GM12874 (cell line): Measurements from ENCODE around the gene HPCAL1.

Experiments
- TF ChIP-seq, protein P1 (sequence below): IDR thresholded peaks from 2 replicates; pipeline ENCODE4 v1.5.1; 2011; ENCODE audit warnings: low read depth, mild to moderate bottlenecking, control low read depth, low read length, moderate library complexity; ENCODE audit not compliant: insufficient read depth

The HPCAL1 gene

DNA sequence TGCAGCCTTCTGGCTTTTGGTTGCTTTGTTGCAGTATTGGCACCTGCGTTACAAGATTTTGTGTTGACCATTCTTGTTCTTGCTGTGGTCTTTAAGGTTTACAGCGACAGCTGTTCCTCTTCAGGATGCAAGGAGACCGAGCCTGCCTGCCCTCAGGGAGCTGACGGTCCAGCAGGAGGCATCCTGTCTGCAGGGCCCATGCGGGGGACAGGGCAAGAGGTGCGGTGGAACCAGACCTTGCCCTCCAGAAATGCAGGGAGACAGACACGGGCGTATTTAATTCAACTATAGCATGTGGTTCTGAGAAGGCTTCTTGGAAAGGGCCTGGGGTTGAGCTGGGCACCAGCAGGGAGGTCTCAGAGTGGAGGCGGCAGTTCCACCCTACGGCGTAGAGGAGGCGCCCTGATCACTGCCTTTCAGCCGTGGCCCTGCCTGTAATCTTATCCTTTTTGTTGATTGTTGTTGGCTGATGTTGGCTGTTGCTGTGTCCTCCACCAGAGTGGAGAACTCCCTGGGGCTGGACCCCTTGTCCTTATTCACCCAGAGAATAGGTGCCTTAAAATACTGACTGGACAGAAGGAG lies 71.7 kb downstream of the HPCAL1 start:
- TF ChIP-seq, protein P1, sequence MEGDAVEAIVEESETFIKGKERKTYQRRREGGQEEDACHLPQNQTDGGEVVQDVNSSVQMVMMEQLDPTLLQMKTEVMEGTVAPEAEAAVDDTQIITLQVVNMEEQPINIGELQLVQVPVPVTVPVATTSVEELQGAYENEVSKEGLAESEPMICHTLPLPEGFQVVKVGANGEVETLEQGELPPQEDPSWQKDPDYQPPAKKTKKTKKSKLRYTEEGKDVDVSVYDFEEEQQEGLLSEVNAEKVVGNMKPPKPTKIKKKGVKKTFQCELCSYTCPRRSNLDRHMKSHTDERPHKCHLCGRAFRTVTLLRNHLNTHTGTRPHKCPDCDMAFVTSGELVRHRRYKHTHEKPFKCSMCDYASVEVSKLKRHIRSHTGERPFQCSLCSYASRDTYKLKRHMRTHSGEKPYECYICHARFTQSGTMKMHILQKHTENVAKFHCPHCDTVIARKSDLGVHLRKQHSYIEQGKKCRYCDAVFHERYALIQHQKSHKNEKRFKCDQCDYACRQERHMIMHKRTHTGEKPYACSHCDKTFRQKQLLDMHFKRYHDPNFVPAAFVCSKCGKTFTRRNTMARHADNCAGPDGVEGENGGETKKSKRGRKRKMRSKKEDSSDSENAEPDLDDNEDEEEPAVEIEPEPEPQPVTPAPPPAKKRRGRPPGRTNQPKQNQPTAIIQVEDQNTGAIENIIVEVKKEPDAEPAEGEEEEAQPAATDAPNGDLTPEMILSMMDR = no peak

DNA sequence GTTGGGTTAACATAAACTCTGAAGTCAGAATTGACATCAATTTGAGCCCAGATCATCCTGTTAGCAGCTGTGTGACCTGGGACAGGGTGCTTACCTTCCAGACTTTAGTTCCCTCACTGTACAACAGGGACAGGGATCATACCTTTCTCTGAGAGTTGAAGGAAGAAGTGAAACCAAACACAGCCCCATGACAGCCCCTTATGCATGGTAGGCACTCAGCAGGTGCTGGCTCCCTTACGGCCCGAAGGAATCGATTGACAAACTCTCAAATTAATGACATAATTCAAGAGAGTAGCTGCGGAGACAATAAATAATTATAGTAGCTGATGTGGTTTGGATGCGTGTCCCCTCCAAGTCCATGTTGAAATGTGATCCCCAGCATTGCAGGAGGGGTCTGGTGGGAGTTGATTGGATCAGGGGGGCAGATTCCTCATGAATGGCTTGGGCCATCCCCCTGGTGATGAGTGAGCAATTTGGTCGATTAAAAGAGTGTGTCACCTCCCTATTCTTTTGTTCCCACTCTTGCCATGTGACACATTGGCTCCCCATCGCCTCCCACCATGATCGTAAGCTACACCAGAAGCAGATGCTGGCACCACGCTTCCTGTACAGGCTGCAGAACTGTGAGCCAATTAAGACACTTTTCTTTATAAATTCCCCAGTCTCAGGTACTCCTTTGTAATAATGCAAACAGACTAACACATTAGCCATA lies 73.0 kb downstream of the HPCAL1 start:
- TF ChIP-seq, protein P1 = no peak

DNA sequence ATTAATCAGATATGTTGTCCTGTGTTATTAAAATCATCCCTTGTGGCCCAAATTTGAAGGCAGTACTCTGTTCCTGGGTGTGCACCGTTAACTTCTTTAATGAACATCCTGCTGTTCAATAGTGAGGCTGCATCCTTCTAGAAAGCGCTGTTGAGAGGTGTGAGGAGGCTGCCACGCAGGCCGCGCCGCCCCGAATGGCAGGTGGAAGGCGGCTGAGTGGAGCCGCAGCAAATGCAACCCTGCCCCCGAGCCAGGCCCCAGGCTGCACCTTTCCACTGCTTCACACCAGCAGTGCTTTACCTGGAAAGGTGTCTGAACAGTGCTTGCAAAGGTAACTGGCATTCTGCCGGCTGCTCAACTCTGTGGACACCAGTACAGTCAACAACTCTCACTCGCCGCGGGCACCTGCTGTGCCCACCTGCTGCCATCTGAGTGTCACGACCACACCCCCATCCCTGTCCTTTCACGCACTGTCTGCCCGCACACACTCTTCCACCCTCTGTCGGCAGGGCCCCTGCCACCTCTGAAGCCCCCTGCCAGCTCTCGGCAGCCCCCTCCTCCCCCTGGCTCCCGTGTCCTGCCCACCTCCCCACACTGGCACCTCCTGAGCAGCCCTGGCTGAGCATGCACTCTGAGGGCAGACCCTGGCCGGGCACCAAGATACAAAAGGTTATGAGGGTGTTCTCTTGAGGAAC lies 74.5 kb downstream of the HPCAL1 start:
- TF ChIP-seq, protein P1 = no peak

DNA sequence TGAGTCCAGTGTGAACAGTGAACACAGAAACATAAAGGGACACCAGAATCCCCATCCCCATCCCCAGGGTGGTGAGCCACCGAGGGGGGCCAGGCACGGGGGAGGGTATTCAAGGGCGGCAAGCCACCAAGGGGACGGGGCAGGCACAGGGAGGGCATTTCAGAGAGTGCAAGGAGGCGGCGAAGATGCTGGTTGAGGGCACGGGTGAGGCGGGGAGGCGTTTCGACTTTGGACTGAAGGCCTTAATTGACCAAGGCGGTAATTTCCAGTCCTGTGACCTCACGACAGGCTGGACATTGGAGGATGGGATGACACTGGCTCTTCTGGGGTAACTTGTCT lies 75.0 kb downstream of the HPCAL1 start:
- TF ChIP-seq, protein P1 = no peak

DNA sequence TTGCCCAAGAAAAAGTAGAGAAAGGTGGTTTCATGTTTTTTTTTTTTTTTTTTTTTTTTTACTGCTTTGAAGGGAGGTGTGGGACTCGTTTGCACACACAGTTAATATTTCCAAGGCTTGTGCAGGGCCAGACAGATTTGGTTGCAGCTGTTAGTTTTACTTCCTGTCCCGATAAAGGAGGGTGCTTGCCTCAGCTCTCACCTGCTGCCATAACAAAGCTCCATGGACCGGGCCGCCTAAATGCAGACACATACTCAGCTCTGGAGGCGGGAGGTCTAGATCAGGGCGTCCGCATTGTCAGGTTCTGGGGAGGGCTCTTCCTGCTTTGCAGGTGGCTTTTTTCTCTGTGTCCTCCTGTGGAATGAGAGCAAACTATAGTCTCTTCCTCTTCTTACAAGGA lies 75.5 kb downstream of the HPCAL1 start:
- TF ChIP-seq, protein P1 = no peak

DNA sequence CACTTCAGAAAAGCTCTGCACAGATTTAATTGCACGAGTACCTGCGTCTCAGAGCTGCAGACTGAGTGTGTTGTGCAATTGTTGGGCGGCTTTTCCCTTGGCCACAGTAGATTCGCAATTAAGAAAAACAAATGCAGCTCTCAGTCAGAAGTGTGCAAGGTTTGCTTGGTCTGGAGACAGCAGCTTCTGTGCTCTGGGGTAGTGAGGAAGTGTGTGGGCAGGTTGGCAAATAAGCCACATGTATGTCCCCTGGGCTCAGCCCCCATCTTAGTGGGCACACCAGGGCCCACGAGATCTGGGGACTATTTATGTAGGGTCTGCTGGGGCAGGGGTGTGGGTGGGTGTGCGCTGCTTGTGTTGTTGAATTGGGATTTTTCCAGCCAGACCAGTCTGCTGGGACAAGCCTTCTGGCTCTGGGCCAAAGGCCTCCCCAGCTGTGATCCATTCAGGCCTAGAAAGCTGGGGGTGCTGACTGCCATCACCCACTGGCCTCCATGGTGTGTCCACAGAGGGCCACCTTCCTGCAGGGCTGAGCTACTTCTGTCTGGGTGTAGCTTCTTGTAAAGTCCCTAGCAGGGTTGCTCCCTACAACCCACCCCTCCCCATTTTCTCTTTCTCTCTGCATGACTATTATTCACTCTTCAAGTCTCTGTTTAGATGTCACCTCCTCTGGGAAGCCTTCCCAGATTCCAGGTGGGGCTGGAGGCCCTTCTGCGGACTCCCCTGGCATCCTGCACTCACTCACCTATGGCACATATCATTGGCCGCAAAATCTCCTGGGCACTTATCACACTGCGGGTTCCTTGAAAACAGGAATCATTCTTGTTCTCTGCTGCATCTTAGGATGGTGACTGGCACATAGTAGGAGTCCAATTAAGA lies 77.6 kb downstream of the HPCAL1 start:
- TF ChIP-seq, protein P1 = no peak

DNA sequence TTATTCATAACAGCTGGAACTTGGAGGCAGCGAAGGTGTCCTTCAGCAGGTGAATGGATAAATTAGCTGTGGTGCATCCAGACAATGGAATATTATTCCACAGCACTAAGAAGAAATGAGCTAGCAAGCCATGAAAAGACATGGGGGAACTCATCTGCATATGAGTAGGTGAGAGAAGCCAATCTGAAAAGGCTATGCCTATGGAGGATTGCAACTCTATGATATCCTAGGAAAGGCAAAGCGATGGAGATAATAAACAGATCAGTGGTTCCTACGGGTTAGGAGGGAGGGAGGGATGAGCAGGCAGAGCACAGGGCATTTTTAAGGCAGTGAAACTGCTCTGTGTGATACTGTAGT lies 79.3 kb downstream of the HPCAL1 start:
- TF ChIP-seq, protein P1 = no peak
